H1 (cell line): ENCODE data around the gene ZBTB16.

Source experiments
- CTCF ChIP-seq, 3 experiments: IDR thresholded peaks; 1 replicate in 2 of 3; 2 replicates in 1 of 3; pipeline versions ENCODE4 v1.5.1 to v1.6.1; 2011; ENCODE audit warnings: low read length in 3 of 3, mild to moderate bottlenecking in 3 of 3, inconsistent platforms in 2 of 3, low read depth in 1 of 3, moderate library complexity in 1 of 3; ENCODE audit not compliant: insufficient read depth in 1 of 3; ENCODE audit errors: control extremely low read depth in 1 of 3
- JUND ChIP-seq: IDR thresholded peaks from 2 replicates; pipeline ENCODE4 v1.6.1; 2011; ENCODE audit warnings: mild to moderate bottlenecking, improper control_type of control experiment, low read length
- POLR2A ChIP-seq, 2 experiments: IDR thresholded peaks; 1 replicate in 1 of 2; 2 replicates in 1 of 2; pipeline ENCODE4 v1.6.1; 2011; ENCODE audit warnings: low read depth in 2 of 2, low read length in 2 of 2, mild to moderate bottlenecking in 2 of 2; ENCODE audit errors: control extremely low read depth in 1 of 2
- SIN3A ChIP-seq, 2 experiments: IDR thresholded peaks in 1 of 2; conservative IDR thresholded peaks in 1 of 2; 2 replicates each; pipeline ENCODE4 v1.6.1; 2011 to 2012; ENCODE audit warnings: low read length in 2 of 2, improper control_type of control experiment in 1 of 2, low read depth in 1 of 2, mild to moderate bottlenecking in 1 of 2
- SUZ12 ChIP-seq: fragments of 200-600 bp; sonication (generic); IDR thresholded peaks from 2 replicates; pipeline ENCODE4 v1.6.1; 2012; ENCODE audit warnings: mild to moderate bottlenecking, inconsistent platforms, low read length, moderate library complexity, mixed read lengths

GRCh38 chr11:114152785-114153184 lies 93.3 kb downstream of the ZBTB16 start:
- no peak for TF ChIP-seq CTCF (IDR thresholded peaks at IDR 0.05; ENCODE audit: control extremely low read depth in 1 of 3, insufficient read depth in 1 of 3, low read depth in 1 of 3, low read length in 3 of 3)
- no peak for TF ChIP-seq POLR2A (IDR thresholded peaks at IDR 0.05; ENCODE audit: control extremely low read depth in 1 of 2, low read depth in 2 of 2, low read length in 2 of 2)
- no peak for TF ChIP-seq SUZ12
- no peak for TF ChIP-seq JUND
- no peak for TF ChIP-seq SIN3A (conservative IDR thresholded peaks at IDR 0.05 in 1 of 2, IDR thresholded peaks at IDR 0.05 in 1 of 2; ENCODE audit: low read depth in 1 of 2, low read length in 2 of 2)
